Caki2 (cell line): ENCODE data around the gene TBATA. TPM values are rescaled to one million over a fixed set of nuclear protein-coding genes. Genes with fewer than 3 reads are reported as not detected.

ENCODE experiments used
- DNase-seq: peaks from one replicate; pipeline ENCODE4 v3.0.0-alpha.2; 2015; ENCODE audit warnings: low read depth
- in situ Hi-C: cut with HindIII; loops from 2 replicates; pipeline ENCODE4 v1.10.0; 2016; ENCODE audit warnings: low sequenced_read_pairs, low pct_unique_long_range_greater_than_20kb, mixed read lengths
- total RNA-seq: library from RNA; depleted of rRNA; stranded (reverse); fragments of >200 nt; shearing (Covaris generic); gene quantifications from 2 replicates; pipeline ENCODE4 v1.2.3, GENCODE V29; 2014; ENCODE audit warnings: low replicate concordance; rRNA removed

TBATA gene
- total RNA-seq, 1 experiment from 2014 or later, result not detected

- in situ Hi-C loops, result no loop called here
- DNase-seq, result no peak
These were observed 48.7 kb downstream of the TBATA start for GRCh38 chr10:70736525-70736924.

- in situ Hi-C loops, result no loop called here
- DNase-seq, result no peak
These were observed 50.0 kb downstream of the TBATA start for GRCh38 chr10:70735161-70735560.

- no peak for DNase-seq
- in situ Hi-C loops, result no loop called here
These were observed 52.1 kb downstream of the TBATA start for GRCh38 chr10:70733051-70733450.

- DNase-seq, result no peak
- in situ Hi-C loops, result no loop called here
These were observed 52.6 kb downstream of the TBATA start for GRCh38 chr10:70732569-70732968.

GRCh38 chr10:70730955-70731354 is 54.2 kb downstream of the TBATA start:
- no peak for DNase-seq
- in situ Hi-C loops, result no loop called here

GRCh38 chr10:70729763-70730357 is 55.3 kb downstream of the TBATA start:
- no peak for DNase-seq
- in situ Hi-C loops, result no loop called here

- no peak for DNase-seq
- in situ Hi-C loops, result no loop called here
These were observed 56.8 kb downstream of the TBATA start for GRCh38 chr10:70728328-70728727.

GRCh38 chr10:70726909-70727495 is 58.2 kb downstream of the TBATA start:
- in situ Hi-C loops, result no loop called here
- DNase-seq, result no peak

GRCh38 chr10:70723771-70724170 is 61.4 kb downstream of the TBATA start:
- DNase-seq, result no peak
- in situ Hi-C loops, result no loop called here

- in situ Hi-C loops, result no loop called here
These were observed 62.3 kb downstream of the TBATA start for GRCh38 chr10:70722820-70723424.

More at GRCh38 chr10:70722820-70723424, 62.3 kb downstream of the TBATA start:
- DNase-seq, result peak; percentile 58

Other genes starting within 250 kb of the TBATA start
- gene PRF1, start 182.6 kb downstream of the TBATA start, total RNA-seq, result not detected in 2 replicates
- 0.37 and 1.0 TPM in 2 replicates for gene ADAMTS14, start 112.9 kb downstream of the TBATA start, total RNA-seq
- 25.5 and 45.9 TPM in 2 replicates for gene SGPL1, start 30.6 kb upstream of the TBATA start, total RNA-seq
- gene PCBD1, start 103.2 kb upstream of the TBATA start, total RNA-seq, result 219 and 223 TPM in 2 replicates